ENCODE measurements around the gene CDK14. TPM values are rescaled to one million over a fixed set of nuclear protein-coding genes. Genes with fewer than 3 reads are reported as not detected.

CDK14 gene
- total and polyA plus RNA-seq, 5 donors from 2014 or later, result 0.58 to 4.0 (median 2.3) TPM

GRCh38 chr7:91251877-91252276 lies 655.8 kb downstream of the CDK14 start:
- DNase-seq (no peak), ATAC-seq (ENCODE audit: low read depth in 2 of 2) (no peak)
- Histone ChIP-seq H3K9me3 (ENCODE audit: control insufficient read depth in 2 of 2, low read length in 2 of 2) (no peaks in the 10 kb centered on the region), H3K4me3 (ENCODE audit: low read depth, low read length) (no peak overlapping the region), H3K4me1 (ENCODE audit: control insufficient read depth, insufficient read depth, low read length, poor library complexity, severe bottlenecking) (no peaks in the 10 kb centered on the region), H3K27ac (ENCODE audit: insufficient read depth, low read length, poor library complexity, severe bottlenecking) (no peak overlapping the region), H3K27me3 (ENCODE audit: control insufficient read depth, insufficient read depth, low read length) (no peaks in the 10 kb centered on the region), H3K36me3 (ENCODE audit: control insufficient read depth, insufficient read depth, low read length) (no peaks in the 10 kb centered on the region)
- Mint-ChIP-seq H3K4me1 (no peaks in the 10 kb centered on the region), H3K4me3 (no peak overlapping the region), H3K27me3 (peaks cover 5% of the 10 kb centered on the region), H3K9me3 (peaks cover 0 to 15% (median 1%) of the 10 kb centered on the region in 7 donors), H3K36me3 (no peaks in the 10 kb centered on the region), H3K27ac (no peak overlapping the region)

Other genes starting within 250 kb of the CDK14 start
- 27.2 TPM for gene GTPBP10, start 249.6 kb upstream of the CDK14 start, total RNA-seq
- gene GTPBP10, start 249.6 kb upstream of the CDK14 start, polyA plus RNA-seq, result 10 to 100 TPM; 34.9 to 49.1 (median 41.5) TPM
- gene CLDN12, start 192.9 kb upstream of the CDK14 start, total RNA-seq, result 2.9 TPM
- gene CLDN12, start 192.9 kb upstream of the CDK14 start, polyA plus RNA-seq, result under 1 TPM in 3 of 4 donors, not detected in 1; 0.44 to 0.75 (median 0.52) TPM
- gene PTTG1IP2, start 126.7 kb upstream of the CDK14 start, total RNA-seq, result not detected
- gene PTTG1IP2, start 126.7 kb upstream of the CDK14 start, polyA plus RNA-seq, result not detected